ENCODE results near the gene SND1. TPM values are rescaled to one million over a fixed set of nuclear protein-coding genes. Genes with fewer than 3 reads are reported as not detected.

Gene SND1
- total and polyA plus RNA-seq, 4 donors = 59.4 to 214 (median 84.1) TPM

DNA sequence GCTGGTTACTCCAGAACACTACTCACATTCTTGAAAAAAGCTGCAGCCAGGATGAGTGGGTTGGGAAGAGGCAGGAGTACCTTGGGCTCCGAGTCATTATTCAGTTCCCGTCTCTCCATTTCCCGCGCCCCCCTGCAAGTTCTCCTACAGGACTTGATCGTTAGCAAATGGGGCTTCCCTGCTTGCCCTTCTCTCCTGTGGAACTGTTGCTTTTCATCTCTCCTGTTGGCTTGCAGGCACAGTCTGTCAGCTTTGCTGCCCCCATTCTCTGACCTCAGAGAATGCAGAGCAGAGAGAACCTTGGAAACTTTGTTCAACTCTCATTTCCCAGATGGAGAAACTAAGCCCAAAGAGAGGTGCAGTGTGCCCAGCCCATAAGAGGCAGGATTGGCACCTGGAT lies 414.9 kb downstream of the SND1 start (continued):
- TF ChIP-seq, protein P1, sequence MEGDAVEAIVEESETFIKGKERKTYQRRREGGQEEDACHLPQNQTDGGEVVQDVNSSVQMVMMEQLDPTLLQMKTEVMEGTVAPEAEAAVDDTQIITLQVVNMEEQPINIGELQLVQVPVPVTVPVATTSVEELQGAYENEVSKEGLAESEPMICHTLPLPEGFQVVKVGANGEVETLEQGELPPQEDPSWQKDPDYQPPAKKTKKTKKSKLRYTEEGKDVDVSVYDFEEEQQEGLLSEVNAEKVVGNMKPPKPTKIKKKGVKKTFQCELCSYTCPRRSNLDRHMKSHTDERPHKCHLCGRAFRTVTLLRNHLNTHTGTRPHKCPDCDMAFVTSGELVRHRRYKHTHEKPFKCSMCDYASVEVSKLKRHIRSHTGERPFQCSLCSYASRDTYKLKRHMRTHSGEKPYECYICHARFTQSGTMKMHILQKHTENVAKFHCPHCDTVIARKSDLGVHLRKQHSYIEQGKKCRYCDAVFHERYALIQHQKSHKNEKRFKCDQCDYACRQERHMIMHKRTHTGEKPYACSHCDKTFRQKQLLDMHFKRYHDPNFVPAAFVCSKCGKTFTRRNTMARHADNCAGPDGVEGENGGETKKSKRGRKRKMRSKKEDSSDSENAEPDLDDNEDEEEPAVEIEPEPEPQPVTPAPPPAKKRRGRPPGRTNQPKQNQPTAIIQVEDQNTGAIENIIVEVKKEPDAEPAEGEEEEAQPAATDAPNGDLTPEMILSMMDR (IDR thresholded peaks at IDR 0.05; ENCODE audit: low read depth, low read length, missing input control) = no peak
- TF ChIP-seq HNF4A (conservative IDR thresholded peaks at IDR 0.05) (no peak), EGR1 (IDR thresholded peaks at IDR 0.05; ENCODE audit: low read depth in 2 of 2) (no peak), RAD21 (IDR thresholded peaks at IDR 0.05) (no peak), TAF1 (conservative IDR thresholded peaks at IDR 0.05) (no peak)
- TF ChIP-seq, protein P2, sequence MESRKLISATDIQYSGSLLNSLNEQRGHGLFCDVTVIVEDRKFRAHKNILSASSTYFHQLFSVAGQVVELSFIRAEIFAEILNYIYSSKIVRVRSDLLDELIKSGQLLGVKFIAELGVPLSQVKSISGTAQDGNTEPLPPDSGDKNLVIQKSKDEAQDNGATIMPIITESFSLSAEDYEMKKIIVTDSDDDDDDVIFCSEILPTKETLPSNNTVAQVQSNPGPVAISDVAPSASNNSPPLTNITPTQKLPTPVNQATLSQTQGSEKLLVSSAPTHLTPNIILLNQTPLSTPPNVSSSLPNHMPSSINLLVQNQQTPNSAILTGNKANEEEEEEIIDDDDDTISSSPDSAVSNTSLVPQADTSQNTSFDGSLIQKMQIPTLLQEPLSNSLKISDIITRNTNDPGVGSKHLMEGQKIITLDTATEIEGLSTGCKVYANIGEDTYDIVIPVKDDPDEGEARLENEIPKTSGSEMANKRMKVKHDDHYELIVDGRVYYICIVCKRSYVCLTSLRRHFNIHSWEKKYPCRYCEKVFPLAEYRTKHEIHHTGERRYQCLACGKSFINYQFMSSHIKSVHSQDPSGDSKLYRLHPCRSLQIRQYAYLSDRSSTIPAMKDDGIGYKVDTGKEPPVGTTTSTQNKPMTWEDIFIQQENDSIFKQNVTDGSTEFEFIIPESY (IDR thresholded peaks at IDR 0.05) = no peak
- TF ChIP-seq, protein P3, sequence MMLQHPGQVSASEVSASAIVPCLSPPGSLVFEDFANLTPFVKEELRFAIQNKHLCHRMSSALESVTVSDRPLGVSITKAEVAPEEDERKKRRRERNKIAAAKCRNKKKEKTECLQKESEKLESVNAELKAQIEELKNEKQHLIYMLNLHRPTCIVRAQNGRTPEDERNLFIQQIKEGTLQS (IDR thresholded peaks at IDR 0.05) = no peak

DNA sequence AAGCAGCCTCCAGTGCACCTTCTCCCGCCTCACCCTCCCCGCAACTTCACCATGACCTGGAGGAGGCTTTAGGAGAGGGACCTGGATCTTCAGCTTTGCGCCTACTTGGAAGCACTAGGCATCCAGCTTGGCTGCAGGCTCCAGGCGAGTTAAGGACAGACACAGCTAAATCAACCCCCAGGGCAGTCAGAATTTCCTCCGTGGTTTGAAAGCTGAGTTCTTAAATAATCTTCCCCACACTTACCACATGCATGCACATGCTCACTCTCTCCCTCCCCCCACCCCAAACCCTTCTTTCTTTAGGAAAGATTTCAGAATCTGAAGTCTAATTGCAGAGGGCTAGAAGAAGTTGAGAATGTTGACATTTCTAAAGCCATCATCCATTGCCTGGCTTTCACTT lies 416.0 kb downstream of the SND1 start:
- DNase-seq (ENCODE audit: low spot score) = no peak
- no peaks in the 10 kb centered on the region for H3K4me1 ChIP-seq (ENCODE audit: control insufficient read depth in 4 of 4, insufficient read depth in 4 of 4, low read length in 3 of 4)
- WGBS = 92% methylated on average over 5 of the region's 5 CpGs
- no peak overlapping the region for H3K27ac ChIP-seq (ENCODE audit: low read depth in 1 of 2, low read length in 2 of 2)
- no peak overlapping the region for H3K9ac ChIP-seq (ENCODE audit: low read depth in 1 of 2, low read length in 2 of 2)
- TF ChIP-seq, protein P4, sequence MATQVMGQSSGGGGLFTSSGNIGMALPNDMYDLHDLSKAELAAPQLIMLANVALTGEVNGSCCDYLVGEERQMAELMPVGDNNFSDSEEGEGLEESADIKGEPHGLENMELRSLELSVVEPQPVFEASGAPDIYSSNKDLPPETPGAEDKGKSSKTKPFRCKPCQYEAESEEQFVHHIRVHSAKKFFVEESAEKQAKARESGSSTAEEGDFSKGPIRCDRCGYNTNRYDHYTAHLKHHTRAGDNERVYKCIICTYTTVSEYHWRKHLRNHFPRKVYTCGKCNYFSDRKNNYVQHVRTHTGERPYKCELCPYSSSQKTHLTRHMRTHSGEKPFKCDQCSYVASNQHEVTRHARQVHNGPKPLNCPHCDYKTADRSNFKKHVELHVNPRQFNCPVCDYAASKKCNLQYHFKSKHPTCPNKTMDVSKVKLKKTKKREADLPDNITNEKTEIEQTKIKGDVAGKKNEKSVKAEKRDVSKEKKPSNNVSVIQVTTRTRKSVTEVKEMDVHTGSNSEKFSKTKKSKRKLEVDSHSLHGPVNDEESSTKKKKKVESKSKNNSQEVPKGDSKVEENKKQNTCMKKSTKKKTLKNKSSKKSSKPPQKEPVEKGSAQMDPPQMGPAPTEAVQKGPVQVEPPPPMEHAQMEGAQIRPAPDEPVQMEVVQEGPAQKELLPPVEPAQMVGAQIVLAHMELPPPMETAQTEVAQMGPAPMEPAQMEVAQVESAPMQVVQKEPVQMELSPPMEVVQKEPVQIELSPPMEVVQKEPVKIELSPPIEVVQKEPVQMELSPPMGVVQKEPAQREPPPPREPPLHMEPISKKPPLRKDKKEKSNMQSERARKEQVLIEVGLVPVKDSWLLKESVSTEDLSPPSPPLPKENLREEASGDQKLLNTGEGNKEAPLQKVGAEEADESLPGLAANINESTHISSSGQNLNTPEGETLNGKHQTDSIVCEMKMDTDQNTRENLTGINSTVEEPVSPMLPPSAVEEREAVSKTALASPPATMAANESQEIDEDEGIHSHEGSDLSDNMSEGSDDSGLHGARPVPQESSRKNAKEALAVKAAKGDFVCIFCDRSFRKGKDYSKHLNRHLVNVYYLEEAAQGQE (IDR thresholded peaks at IDR 0.05) = no peak
- TF ChIP-seq, protein P3 (IDR thresholded peaks at IDR 0.05) = no peak
- TF ChIP-seq YY1 (IDR thresholded peaks at IDR 0.05) (no peak), EGR1 (IDR thresholded peaks at IDR 0.05; ENCODE audit: low read depth in 2 of 2) (no peak), FOXA1 (IDR thresholded peaks at IDR 0.05) (no peak), HNF4A (conservative IDR thresholded peaks at IDR 0.05) (no peak), TAF1 (conservative IDR thresholded peaks at IDR 0.05) (no peak), GABPA (IDR thresholded peaks at IDR 0.05 in 1 of 2, conservative IDR thresholded peaks at IDR 0.05 in 1 of 2) (no peak), JUND (IDR thresholded peaks at IDR 0.05) (no peak), HNF4G (IDR thresholded peaks at IDR 0.05) (no peak)
- TF ChIP-seq, protein P5, sequence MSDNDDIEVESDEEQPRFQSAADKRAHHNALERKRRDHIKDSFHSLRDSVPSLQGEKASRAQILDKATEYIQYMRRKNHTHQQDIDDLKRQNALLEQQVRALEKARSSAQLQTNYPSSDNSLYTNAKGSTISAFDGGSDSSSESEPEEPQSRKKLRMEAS (IDR thresholded peaks at IDR 0.05) = no peak
- TF ChIP-seq, protein P1 (IDR thresholded peaks at IDR 0.05; ENCODE audit: low read depth, low read length, missing input control) = no peak
- no peak overlapping the region for H3K4me3 ChIP-seq (ENCODE audit: low read depth in 1 of 3, low read length in 3 of 3)
- no peaks in the 10 kb centered on the region for H3K27me3 ChIP-seq (ENCODE audit: control insufficient read depth in 4 of 4, insufficient read depth in 4 of 4, low read length in 3 of 4)
- H3K36me3 ChIP-seq (ENCODE audit: control insufficient read depth in 4 of 4, insufficient read depth in 3 of 4, low read depth in 1 of 4, low read length in 3 of 4) = peaks cover 0 to 11% (median 3%) of the 10 kb centered on the region in 4 donors
- no peaks in the 10 kb centered on the region for H3K9me3 ChIP-seq (ENCODE audit: control insufficient read depth in 4 of 4, low read length in 3 of 4)

Data from liver (tissue), 9 donors.